HG03135 (cell line): ENCODE results near the gene WNT5A.

ENCODE experiments used
- ATAC-seq: cut with Tn5 transposase; IDR thresholded peaks from one replicate; pipeline ENCODE4 v1.9.1; 2021; ENCODE audit warnings: mild to moderate bottlenecking, moderate library complexity; ENCODE audit not compliant: unreplicated experiment

WNT5A gene

GRCh38 chr3:55482496-55483195 is 4.5 kb downstream of the WNT5A start:
- ATAC-seq, result no peak

GRCh38 chr3:55481744-55482495 is 5.2 kb downstream of the WNT5A start:
- no peak for ATAC-seq

GRCh38 chr3:55480911-55481743 is 6.0 kb downstream of the WNT5A start:
- ATAC-seq, result no peak

- ATAC-seq, result no peak
Observed at GRCh38 chr3:55477306-55478303, 9.5 kb downstream of the WNT5A start.

- ATAC-seq, result no peak
Observed at GRCh38 chr3:55476515-55476914, 10.6 kb downstream of the WNT5A start.

- ATAC-seq, result no peak
Observed at GRCh38 chr3:55474213-55474632, 12.9 kb downstream of the WNT5A start.

GRCh38 chr3:55473788-55474187 is 13.3 kb downstream of the WNT5A start:
- ATAC-seq, result no peak

GRCh38 chr3:55471522-55472280 is 15.4 kb downstream of the WNT5A start:
- ATAC-seq, result no peak

GRCh38 chr3:55471084-55471483 is 16.0 kb downstream of the WNT5A start:
- ATAC-seq, result no peak

GRCh38 chr3:55469957-55470526 is 17.1 kb downstream of the WNT5A start:
- ATAC-seq, result no peak

GRCh38 chr3:55468251-55468650 is 18.9 kb downstream of the WNT5A start:
- ATAC-seq, result no peak

GRCh38 chr3:55467099-55467498 is 20.0 kb downstream of the WNT5A start:
- ATAC-seq, result no peak

- no peak for ATAC-seq
Observed at GRCh38 chr3:55466526-55466925, 20.6 kb downstream of the WNT5A start.

GRCh38 chr3:55461896-55462295 is 25.2 kb downstream of the WNT5A start:
- no peak for ATAC-seq

- ATAC-seq, result no peak
Observed at GRCh38 chr3:55459838-55460237, 27.3 kb downstream of the WNT5A start.

- no peak for ATAC-seq
Observed at GRCh38 chr3:55458181-55458790, 28.8 kb downstream of the WNT5A start.

- no peak for ATAC-seq
Observed at GRCh38 chr3:55455915-55456314, 31.2 kb downstream of the WNT5A start.

GRCh38 chr3:55454611-55455010 is 32.5 kb downstream of the WNT5A start:
- ATAC-seq, result no peak
